GM18858 (cell line): ENCODE results near the gene IFIH1.
A peak's percentile ranks its signal among the peaks of the same experiment; 100 is the strongest.

Experiments
- ATAC-seq: cut with Tn5 transposase; IDR thresholded peaks from one replicate; pipeline ENCODE4 v1.9.1; 2021; ENCODE audit not compliant: unreplicated experiment

Gene IFIH1

DNA sequence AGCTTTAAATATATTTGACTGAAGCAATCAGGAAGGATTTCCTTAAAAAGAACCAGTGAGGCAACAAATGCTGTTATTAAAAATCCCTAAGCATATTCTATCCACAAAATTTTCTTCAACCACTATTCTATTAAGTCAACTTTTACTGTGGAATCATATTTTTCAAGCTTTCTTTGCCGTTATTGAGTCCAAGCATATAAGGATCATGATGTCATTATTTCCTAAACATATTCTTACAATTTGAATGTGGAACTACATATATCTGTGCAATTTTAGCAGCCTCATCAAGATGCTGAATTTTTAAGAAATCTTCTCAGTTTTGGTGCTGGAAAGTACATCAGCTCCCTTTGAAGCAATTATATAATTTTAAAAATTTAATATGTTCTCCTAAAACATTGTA, 5.6 kb downstream of the IFIH1 start:
- ATAC-seq = no peak

DNA sequence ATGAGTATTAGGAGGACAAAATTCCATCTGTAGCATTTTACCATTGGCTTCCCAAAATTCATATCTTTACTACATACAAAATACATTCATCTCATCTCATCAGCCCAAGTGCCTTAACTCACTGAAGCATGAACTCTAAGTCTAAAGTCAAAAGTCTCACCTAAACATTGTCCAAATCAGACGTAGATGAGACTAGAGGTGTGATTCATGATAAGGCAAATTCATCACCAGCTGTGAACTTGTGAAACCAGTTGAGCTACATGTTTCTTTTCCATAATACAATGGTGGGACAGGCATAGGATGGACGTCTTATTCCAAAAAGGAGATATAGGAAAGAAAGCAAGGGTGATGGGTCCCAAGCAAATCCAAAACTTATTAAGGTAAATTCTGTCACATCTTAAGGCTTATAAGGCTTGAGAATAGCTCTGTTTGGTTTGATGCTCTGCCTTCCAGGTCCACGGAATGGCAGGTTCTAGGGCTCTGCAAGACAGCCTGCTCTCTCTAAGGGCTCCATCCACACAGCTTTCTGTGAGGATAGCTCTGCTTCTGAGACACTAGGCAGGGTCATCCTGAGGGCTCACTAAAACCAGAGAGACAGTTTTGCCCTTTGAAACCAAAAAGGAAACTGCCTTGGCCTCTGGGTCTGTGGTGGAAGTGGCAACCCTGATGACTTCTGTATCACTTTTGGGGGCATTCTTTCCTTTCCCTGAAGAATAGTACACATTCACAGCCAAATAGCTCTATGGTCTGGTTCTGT, 9.6 kb downstream of the IFIH1 start:
- ATAC-seq = peak; percentile 67

DNA sequence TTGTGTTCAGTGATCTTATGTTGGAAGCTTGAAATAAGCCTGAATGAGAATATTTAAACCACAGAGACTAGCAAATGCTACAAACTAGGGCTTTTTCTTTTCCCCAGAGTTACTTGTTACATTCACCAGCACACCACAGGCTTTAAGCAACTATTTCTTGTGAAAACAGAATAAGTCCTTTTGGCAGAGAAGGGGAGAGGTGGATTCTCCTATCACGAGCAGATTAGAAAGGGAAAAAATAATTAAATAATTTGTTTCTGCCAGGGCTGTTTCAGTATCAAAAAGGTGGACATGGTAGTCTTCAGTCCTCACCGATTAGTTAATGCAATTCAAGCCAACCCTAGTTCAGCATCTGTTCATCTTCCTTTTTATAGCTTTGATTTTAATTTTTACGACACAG, 12.6 kb downstream of the IFIH1 start:
- no peak for ATAC-seq

DNA sequence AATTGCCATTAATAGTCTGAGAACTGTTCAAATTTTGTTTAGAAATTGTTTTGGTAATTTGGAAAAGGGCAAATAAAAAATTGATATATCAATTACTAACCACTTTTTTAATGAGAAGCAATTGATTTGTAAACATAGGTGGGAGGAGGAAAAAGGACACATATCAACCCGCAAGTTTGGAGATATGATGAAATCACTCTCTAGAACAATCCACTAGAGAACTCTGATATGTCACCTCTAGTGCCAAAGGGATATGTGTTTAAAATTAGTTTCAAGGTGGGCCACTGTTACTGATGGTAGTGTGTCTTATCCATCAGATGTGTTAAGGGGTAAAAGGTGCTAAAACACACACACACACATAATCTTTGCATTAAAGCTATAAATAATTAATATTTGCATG, 16.6 kb downstream of the IFIH1 start:
- ATAC-seq = no peak

DNA sequence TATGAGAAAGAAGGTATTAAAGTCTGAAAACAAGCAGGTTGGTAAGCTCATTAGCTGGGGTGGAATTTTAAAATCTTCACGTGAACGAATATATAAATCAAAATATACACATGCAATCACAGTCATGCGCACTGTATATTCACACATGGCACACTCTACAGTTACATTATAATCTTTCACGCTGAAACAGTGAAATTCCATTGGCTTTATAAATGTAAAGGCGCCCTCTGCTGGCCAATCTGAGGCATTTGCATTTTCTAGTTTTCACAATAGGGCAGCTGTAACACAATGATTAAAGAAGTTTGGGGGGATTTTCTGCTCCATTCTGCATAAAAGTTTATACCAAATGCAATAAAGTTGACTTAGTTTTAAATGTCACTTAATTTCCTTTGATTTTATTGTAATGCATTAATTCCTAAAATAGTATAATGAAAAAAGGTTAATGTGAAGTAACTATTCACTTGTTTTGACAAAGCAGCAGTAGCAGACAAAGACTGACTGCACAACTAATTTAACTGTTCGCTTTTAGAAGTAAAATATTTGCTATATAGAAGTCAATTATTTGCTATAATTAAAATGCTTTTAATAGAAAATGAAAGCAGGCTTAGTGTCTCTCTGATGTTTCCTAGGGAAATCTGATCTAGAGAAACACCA, 17.2 kb downstream of the IFIH1 start:
- peak; percentile 69 for ATAC-seq

DNA sequence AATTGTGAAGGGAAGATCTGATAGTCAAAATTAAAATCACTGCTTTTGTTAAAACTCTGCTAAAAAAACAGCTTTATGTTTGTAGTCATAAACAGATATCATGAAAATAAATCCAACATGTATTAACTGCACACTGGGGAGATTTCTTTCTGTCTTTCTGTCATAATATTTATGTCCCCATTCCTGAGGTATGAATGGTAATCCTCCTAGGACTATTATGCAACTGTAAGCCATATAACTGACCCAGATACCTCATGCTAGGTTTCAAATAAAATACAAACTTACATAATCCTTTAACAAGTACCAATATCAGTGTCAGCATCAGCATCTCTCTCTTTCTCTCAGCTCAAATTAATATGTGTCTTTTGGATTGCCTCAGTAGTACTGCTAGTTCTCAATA, 18.2 kb downstream of the IFIH1 start:
- ATAC-seq = no peak

DNA sequence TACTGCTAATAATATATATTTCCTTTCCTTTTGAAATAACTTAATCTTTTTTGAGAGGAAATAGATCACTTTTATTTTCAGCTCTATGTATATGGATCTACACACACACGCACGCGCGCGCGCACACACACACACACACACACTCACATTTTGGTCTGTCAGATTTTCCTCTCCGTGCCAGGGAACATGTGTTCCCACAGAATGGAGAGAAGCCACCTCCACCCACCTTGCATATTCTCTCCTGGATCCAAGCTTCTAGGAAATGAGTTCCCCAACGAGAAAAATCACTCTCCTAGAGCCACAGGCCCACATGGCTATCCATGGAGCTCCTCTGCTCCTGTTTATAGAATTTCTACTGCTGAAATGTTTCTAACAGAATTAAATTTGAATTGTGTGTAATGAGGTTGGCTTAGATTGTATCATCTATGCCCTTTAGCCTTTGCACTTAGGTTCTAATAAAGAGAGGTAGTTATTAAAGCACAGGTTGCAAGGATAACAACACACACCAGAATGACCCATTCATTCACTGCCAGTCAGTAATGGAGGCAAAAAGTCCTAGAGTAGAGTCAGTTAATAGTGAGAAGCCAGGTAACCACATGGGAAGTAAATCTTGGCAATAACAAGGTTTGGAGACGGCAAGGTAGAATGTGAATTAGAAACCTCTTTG, 19.7 kb downstream of the IFIH1 start:
- no peak for ATAC-seq

DNA sequence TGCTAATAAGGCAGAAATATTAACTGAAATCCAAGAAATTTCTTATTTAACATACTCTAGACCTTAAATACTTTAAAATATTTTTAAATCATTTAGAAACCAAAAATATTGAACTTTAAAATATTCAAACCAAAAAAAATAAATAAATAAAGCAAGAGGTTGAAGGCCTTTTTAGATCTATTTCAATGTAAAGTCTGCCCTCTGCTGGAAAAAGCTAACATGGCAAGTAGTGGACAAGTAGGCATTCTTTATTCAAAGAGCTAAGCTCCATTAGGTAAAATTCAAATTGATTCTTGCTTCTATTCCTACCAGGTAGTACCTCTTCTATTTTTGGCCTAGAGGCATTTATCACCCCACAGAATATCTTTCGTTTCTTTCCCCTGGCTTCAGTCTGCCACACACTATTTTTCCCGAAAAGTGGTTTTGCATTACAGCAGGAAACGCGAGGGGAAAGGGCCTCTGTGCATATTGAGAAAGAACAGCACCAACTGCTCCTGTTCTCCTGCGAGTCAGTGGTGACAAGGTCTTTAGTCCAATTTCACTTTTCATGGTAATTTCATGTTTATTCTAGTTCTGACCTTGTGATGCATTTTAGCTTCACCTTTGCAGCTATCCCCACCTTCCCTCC, 20.4 kb downstream of the IFIH1 start:
- ATAC-seq = peak; percentile 37

DNA sequence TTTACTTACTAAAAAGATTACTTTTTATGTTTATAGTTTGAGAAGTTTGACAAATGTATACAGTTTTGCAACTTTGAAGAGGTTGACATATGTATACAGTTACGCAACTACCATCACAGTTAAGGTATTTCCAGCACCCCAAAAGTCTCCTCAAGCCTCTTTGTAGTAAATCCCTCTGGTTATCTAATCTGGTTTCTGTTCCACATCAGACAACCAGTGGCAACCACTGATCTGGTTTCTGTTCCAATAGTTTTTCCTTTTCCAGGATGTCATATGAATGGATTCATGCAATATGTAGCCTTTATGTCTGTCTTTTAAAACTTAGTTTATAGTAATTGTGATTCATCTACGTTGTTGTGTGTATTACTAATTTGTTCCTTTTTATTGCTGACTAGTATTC, 23.5 kb downstream of the IFIH1 start:
- no peak for ATAC-seq

DNA sequence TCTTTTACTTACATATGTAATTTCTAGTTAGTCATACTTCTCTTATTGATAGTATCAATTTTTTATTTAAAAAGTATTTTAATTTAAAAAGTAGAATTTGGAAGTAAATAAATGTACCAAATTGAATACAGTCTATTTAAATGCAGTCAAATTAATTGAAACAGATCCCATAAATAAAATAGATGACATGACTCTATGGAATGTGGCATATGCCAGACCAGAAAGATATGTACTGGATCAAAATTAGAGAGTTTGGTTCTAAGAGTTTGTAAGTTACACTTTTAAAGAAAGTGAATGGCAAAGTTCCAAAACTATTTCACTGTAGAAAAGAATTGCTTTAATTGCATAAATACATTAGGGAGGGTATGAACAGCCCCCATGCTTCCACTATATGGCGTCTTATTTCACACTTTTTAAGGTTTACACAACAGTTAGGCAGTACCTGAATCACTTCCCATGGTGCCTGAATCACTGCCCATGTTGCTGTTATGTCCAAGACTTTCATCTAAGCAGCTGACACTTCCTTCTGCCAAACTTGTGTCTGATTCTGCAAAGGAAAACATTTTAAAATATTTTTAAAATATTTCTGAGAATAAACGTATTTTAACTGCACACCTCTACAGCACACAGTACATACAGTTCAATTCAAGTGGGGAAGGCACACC, 25.2 kb downstream of the IFIH1 start:
- ATAC-seq = no peak

DNA sequence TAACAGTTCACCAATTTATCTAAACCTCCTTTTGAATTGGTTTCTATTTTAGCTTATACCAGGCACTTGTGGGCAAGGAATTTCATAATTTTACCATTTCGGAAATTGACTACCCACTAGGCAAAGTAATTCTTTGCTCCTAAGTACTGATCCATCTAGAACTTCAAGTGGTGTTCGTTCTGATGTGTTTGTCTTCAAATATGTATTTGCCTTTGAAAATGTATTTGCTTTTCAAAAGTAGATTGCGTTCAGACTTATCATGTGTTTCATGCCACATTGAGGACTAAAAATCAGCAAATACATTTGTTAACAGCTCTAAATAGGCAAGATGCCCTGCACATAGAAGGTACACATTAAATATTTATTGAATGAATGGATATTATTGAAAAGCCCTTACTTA, 26.7 kb downstream of the IFIH1 start:
- no peak for ATAC-seq

DNA sequence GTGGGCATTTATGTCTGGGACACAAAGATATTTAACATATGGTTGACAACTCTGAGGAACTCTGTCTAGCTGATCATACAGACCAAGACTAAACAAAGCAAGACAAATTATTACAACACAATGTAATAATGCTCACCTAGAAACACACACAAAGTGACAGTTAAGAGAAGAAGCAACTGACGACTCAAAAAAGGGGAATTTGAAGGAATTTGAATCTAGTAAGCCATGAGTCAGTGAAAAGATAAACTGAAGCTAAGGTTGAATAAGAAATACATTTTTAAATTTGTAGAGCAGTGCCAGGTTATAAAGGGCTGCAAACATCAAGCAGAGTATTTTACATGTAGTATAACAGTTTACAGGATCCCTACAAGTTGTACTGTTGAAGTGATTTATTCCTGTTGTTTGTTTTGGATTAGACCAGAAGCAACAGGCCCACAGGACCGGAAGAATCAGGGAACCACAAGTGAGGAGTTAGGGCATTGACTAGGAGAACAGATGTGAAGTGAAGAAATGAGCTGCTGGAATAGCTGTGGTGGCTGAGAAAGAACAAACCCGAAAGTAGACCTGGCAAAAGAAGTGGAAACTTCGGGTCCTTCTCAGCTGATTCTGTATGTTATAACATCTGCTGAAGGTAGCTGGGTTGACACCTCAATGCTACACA, 35.6 kb downstream of the IFIH1 start:
- no peak for ATAC-seq

DNA sequence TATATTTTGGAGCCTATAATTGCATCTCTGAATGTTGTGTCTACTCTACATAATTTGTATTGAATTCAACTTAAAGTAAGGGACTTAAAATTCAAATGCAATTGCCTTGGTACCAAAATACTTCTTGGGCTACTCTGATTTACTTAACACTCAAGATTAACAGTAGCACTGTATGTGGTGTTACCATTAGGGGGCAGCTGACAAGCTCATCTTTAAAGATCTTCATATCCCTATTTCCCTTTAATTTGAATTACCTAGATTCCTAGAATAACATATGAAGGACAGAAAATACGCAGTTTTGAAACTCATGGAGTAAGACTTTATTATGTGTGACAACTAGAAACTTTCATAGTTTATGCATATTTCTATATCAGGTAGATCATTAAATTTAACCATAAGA, 37.8 kb downstream of the IFIH1 start:
- ATAC-seq = no peak

DNA sequence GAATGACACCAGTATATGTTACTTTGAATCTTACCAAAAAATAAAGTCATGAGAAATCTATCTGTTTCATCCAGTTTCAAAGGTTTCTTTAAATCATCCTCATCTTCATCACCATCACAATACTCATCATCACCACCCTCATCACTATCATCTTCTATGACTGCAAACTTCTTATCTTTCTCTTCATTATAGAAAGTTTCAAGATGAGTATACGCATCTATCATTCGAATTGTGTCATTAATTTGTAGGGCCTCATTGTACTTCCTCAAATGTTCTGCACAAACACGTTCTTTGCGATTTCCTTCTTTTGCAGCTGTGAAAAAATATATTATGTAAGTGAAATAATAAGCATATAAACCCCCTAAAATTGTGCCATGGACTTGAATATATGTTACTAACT, 41.1 kb downstream of the IFIH1 start:
- ATAC-seq = no peak

DNA sequence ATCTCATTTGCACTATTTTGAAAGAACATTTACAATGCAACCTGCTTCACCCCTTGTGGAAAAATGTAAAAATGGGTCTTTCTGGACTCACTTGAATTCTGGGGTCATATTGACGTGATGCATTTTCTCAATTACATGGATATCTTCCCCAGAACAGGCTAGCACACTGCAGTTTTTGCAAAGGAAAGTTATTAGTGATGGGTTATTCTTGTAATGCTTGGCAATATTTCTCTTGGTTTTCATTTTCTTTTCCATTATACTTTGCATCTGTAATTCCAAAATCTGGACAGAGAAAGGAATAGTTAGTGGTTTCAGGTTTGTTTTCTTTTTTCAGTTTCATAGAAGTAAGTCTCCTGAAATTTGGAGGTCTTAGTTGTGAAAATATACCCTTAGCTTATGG, 50.5 kb downstream of the IFIH1 start:
- ATAC-seq = no peak

DNA sequence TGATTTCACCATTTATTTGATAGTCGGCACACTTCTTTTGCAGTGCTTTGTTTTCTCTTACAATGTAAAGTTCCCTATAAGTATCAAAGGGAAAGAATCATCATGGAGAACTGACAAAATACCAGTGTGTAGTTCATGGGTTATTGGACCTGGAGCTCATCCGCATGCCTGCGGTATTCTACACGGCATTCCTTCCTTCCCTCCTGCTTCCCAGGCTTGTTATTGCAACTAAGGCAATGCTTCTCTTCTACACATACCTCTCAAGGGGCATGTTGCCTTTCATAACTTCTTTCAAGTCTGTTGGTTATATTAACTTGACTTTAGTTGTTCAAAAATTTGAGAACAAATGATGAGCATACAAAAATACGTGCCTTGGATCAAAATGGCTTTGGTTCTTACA, 51.0 kb downstream of the IFIH1 start:
- ATAC-seq = no peak

DNA sequence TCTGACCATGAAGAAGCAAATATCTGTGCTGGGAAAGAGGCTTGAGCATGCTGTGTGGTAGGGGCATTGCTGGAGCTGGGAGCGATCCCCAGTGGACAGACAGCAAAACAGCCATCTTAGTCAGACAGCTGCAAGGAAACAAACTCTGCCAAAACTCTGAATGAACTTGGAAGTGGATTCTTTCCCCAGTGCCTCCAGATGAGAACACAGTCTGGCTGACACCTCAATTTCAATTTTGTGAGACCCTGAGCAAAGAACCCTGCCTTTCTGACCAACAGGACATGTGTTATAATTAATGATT, 52.1 kb downstream of the IFIH1 start:
- no peak for ATAC-seq

DNA sequence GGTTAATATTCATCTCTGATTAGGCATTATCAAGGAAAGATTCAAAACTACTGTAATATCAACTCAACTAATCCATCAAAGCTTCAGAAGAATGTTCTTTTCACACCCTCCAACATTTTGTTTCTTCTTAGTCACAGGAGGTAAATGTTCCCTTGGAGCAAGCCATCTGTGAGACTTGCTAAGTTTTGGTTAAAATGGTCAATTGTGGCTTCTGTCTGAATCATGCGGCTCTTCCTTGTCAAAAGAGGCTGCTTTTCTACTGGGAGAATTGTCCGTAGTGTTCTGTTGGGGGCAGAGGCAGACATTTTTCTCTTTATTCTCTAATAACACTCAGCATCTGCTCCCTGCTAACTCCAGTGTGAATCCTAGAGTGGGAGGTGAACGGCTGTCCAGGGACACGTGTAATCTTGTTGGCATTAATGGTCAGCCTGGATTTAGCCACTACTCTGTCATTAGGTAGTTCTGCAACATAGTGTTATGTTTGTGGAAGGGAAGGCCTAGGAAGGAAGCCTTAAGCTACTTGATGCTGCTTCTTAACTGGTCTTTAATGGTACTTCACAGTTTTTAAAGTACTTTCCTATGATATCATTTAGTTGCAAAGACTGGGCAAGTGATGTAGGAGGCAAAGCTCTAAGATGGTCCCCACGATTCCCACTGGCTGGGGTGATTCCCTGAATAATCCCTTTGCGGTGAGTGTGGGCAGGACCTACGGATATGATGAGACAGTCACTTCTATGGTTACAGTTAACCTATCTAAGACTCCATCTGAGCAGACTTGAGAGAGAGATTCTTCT, 52.6 kb downstream of the IFIH1 start:
- no peak for ATAC-seq

DNA sequence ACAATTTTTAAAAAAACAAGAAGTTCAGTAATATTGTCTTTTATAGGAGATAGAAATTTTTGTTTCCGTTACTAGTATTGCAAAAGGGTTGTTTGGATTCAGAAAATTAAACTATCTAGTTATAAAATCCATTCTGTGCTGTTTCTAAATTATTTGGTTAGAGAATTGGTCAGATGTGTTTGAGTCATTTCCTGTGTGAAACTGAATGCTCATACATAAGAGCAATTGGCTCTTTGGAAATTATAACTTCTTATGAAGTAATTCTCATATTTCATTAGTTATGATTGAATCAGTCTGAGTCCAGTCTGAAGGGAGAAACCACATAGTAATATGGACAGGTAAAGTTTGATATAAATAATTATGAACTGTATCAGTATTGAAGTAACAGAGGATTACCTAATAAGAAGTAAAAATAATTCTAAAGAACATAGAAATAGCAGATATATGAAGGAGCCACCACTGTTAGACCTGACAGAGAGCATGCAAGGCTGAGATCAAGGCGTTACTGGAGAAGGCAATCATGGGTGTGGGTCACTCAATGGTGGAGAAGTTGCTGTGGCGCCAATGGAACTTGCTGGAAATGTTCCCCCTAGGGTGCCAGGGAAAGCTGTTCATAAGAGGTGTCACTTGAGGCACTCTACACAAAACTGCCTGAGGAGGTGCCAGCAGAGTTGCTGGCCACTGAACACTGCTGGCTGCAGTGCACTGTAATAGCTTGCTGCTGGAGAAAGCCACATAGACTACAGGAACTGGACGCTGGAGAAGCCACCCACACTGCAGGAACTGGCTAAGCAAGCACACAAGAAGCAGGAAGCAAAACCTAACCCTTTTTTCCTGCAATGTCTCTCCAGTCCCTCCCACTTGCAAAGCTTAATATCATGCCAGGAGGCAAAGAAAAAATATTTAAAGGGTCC, 57.2 kb downstream of the IFIH1 start:
- peak; percentile 61 for ATAC-seq
